DOHH2 (cell line): Measurements from ENCODE around the gene UNC80.

Source experiments
- H3F3A ChIP-seq: fragments of 200-600 bp; sonication (generic), shearing (Covaris generic); 2 replicates; pipeline ENCODE4 v1.6.0; 2016; ENCODE audit warnings: antibody characterized with exemption, mild to moderate bottlenecking; ENCODE audit not compliant: control insufficient read depth, insufficient read depth
- H3K27ac ChIP-seq: fragments of 200-600 bp; sonication (generic); 2 replicates; pipeline ENCODE4 v1.5.1; 2014; ENCODE audit warnings: low read depth, mild to moderate bottlenecking, low read length, moderate library complexity
- H3K27me3 ChIP-seq: fragments of 200-600 bp; sonication (generic); 2 replicates; pipeline ENCODE4 v1.6.1; 2014; ENCODE audit warnings: mild to moderate bottlenecking, low read length, mixed read lengths; ENCODE audit not compliant: control insufficient read depth
- H3K36me3 ChIP-seq: fragments of 200-600 bp; sonication (generic); 2 replicates; pipeline ENCODE4 v1.6.1; 2014; ENCODE audit warnings: mild to moderate bottlenecking, low read length, moderate library complexity, mixed read lengths; ENCODE audit not compliant: control insufficient read depth
- H3K4me1 ChIP-seq: fragments of 200-600 bp; sonication (generic); 2 replicates; pipeline ENCODE4 v1.6.1; 2014; ENCODE audit warnings: mild to moderate bottlenecking, low read length, mixed read lengths; ENCODE audit not compliant: control insufficient read depth
- H3K4me2 ChIP-seq: fragments of 200-600 bp; sonication (generic); 2 replicates; pipeline ENCODE4 v1.6.0; 2014; ENCODE audit warnings: mild to moderate bottlenecking, low read length, moderate library complexity
- H3K4me3 ChIP-seq: fragments of 200-600 bp; sonication (generic); 2 replicates; pipeline ENCODE4 v1.5.1; 2014; ENCODE audit warnings: mild to moderate bottlenecking, low read length, mixed read lengths
- H3K79me2 ChIP-seq: fragments of 200-600 bp; sonication (generic); 2 replicates; pipeline ENCODE4 v1.6.1; 2014; ENCODE audit warnings: mild to moderate bottlenecking, low read length, mixed read lengths; ENCODE audit not compliant: control insufficient read depth
- H3K9me2 ChIP-seq: fragments of 200-600 bp; sonication (generic); replicated peaks from 2 replicates; pipeline ENCODE4 v1.6.1; 2014; ENCODE audit warnings: mild to moderate bottlenecking, low read length, mixed read lengths; ENCODE audit not compliant: control insufficient read depth
- H3K9me3 ChIP-seq: fragments of 200-600 bp; sonication (generic); 2 replicates; pipeline ENCODE4 v1.6.1; 2014; ENCODE audit warnings: antibody characterized with exemption, low read length, mixed read lengths; ENCODE audit not compliant: control insufficient read depth, insufficient read depth
- H4K20me1 ChIP-seq: fragments of 200-600 bp; sonication (generic); 2 replicates; pipeline ENCODE4 v1.6.0; 2014; ENCODE audit warnings: low read depth, mild to moderate bottlenecking, antibody characterized with exemption, low read length, moderate library complexity; ENCODE audit not compliant: control insufficient read depth, insufficient read depth
- EZH2phosphoT487 ChIP-seq: fragments of 200-600 bp; sonication (generic); IDR thresholded peaks from 2 replicates; pipeline ENCODE4 v1.6.1; 2017; ENCODE audit warnings: borderline replicate concordance, mild to moderate bottlenecking, antibody characterized with exemption, low read length, moderate library complexity, mixed read lengths
- TF ChIP-seq, protein P1 (sequence below): fragments of 200-600 bp; sonication (generic); IDR thresholded peaks from one replicate; pipeline ENCODE4 v1.5.1; 2014; ENCODE audit warnings: antibody characterized with exemption, mild to moderate bottlenecking, low read depth, low read length; ENCODE audit not compliant: poor library complexity, severe bottlenecking

UNC80 gene

DNA sequence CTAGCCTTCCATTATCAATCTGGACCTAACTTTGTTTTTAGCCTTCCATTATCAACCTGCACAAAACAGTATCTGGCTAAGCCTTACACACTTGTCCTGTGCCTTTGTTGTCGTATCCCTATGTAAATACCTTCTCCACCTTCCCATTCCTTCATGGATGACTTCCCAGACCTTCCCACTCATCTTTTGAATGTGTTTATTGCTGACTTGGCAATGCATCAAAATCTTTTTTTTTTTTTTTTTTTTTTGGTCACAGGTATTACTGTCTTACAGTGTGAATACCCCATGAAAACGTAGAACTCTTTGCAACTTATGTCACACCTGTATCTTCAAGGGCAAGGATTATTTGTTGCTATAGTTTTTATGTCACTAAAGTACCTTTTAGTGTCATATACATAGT, 256.5 kb downstream of the UNC80 start:
- Histone ChIP-seq H4K20me1 (no peaks in the 10 kb centered on the region), H3F3A (peaks cover 5% of the 10 kb centered on the region; the same call in 1 of the 2 replicates), H3K9me2 (no peaks in the 10 kb centered on the region), H3K36me3 (peaks cover 22% of the 10 kb centered on the region), H3K27ac (no peak overlapping the region), H3K4me3 (no peak overlapping the region), H3K4me2 (no peak overlapping the region), H3K27me3 (no peaks in the 10 kb centered on the region), H3K79me2 (no peaks in the 10 kb centered on the region), H3K4me1 (no peaks in the 10 kb centered on the region), H3K9me3 (no peaks in the 10 kb centered on the region)
- TF ChIP-seq, protein P1, sequence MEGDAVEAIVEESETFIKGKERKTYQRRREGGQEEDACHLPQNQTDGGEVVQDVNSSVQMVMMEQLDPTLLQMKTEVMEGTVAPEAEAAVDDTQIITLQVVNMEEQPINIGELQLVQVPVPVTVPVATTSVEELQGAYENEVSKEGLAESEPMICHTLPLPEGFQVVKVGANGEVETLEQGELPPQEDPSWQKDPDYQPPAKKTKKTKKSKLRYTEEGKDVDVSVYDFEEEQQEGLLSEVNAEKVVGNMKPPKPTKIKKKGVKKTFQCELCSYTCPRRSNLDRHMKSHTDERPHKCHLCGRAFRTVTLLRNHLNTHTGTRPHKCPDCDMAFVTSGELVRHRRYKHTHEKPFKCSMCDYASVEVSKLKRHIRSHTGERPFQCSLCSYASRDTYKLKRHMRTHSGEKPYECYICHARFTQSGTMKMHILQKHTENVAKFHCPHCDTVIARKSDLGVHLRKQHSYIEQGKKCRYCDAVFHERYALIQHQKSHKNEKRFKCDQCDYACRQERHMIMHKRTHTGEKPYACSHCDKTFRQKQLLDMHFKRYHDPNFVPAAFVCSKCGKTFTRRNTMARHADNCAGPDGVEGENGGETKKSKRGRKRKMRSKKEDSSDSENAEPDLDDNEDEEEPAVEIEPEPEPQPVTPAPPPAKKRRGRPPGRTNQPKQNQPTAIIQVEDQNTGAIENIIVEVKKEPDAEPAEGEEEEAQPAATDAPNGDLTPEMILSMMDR: no peak
- TF ChIP-seq EZH2phosphoT487: no peak

DNA sequence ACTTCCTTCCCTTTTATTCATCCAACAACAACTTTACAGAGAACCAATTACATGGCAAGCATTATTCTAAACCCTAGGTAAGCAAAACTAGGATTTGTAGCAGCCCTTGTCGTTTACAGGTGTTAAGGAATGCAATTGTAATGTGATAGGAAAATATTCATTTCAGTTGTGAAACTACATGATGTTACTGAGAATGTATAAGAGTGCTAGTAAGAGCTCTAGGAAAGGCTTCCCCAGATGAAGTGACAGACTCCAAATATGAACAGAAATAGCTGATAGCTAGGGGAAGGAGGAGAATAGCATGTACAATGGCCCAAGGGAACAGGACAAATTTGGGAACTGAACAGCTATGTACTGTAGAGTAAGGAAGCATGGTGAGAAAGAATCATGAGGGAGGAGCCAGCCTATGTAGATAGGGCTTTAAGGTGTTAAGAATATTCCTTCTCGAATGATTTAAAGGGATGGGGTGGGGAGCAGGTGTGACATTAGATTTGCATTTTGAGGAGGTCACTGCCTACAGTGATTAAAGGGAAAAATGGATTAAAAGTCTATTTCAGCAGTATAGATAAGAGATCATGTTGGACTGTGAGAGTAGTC, 262.6 kb downstream of the UNC80 start:
- no peak overlapping the region for H3K4me3 ChIP-seq
- no peaks in the 10 kb centered on the region for H3K9me2 ChIP-seq
- TF ChIP-seq, protein P1: no peak
- no peak for TF ChIP-seq EZH2phosphoT487

GRCh38 chr2:210035679-210036078, 264.0 kb downstream of the UNC80 start:
- no peak for TF ChIP-seq EZH2phosphoT487
- TF ChIP-seq, protein P1: no peak
- Histone ChIP-seq H3K9me3 (no peaks in the 10 kb centered on the region), H3K79me2 (no peaks in the 10 kb centered on the region), H3K4me2 (no peak overlapping the region), H3K27me3 (no peaks in the 10 kb centered on the region), H3K36me3 (no peaks in the 10 kb centered on the region), H3K4me1 (no peaks in the 10 kb centered on the region), H3K27ac (no peak overlapping the region), H4K20me1 (no peaks in the 10 kb centered on the region), H3K9me2 (no peaks in the 10 kb centered on the region), H3K4me3 (no peak overlapping the region), H3F3A (peaks cover 5% of the 10 kb centered on the region; the same call in 1 of the 2 replicates)

More for the DNA sequence above, 262.6 kb downstream of the UNC80 start:
- H3K4me2 ChIP-seq: no peak overlapping the region
- H3K36me3 ChIP-seq: no peaks in the 10 kb centered on the region
- H3K27me3 ChIP-seq: no peaks in the 10 kb centered on the region
- H3F3A ChIP-seq: peaks cover 5% of the 10 kb centered on the region; the same call in 1 of the 2 replicates
- H3K4me1 ChIP-seq: no peaks in the 10 kb centered on the region
- H3K27ac ChIP-seq: no peak overlapping the region
- no peaks in the 10 kb centered on the region for H3K9me3 ChIP-seq
- no peaks in the 10 kb centered on the region for H3K79me2 ChIP-seq
- no peaks in the 10 kb centered on the region for H4K20me1 ChIP-seq
